ENCODE measurements around the gene ADRA1B.

ADRA1B gene

DNA sequence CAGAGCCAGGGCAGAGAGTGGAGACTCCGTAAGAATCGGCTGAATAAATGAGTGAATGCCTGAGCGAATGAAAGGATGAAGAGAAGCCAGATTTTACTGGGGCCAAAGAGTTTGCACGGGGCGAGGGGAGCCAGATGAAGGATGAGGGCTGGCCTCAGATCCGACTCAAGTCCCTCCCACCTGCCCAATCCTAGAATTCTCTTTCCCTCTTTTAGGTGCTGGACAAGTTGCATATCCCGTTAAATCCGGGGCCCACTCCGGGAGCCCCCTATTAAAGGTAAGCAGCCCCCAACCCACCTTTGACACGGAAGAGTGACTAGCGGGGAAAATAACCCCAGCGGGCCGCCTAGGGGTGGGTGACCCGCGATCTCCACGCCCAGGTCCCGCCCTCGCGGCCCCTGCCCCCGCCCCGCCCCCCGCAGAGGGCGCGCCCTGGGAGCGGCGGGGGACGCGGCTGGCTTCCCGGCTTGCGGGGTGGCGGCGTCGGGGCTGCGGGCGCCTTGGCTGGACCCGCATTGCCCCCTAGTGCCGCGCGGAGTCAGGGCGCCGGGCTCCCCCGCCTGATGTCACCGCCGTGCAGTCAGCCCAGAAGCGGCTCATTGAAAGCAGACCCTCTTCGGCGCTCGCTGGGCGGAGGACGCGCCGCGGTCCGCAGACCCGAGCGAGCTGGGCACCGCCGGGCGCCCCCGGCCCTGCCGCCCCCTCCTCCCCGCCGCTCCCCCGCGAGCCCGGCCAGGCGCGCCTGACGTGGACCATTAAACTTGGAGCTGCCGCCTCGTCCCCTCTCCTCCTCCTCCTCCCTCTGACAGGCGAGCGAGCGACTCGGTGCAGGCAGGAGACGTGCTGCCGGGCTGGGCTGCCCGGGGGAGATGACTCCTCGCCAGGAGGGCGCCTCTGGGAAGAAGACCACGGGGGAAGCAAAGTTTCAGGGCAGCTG lies at the start of gene ADRA1B:
ADRA1B (plus strand) TSS at position 579 of the 937 bp plus-strand sequence. CDS start 424 bp downstream, outside the sequence.
- peak; percentile 30 for DNase-seq

GRCh38 chr5:159873680-159874079 lies 42.6 kb upstream of the ADRA1B start:
- no peak for DNase-seq

DNA sequence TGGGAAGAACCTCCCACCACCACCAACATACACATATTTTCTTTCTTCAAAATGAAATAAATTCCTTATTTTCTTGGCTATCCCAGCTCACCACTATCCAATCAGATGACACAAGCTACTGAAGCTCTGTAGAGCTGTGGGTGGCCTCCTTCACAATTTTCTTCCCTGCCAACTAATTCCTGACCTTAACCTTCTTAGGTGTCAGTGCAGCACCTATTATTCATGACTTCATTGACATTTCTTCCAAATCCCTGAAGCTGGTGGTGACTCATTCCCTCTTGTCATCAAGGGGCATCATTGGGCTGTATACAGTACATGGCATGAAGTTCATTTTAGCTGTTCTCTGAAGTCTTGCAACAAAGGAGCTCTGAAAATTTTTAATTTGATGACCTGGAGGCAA lies 42.0 kb upstream of the ADRA1B start:
- DNase-seq, result no peak

GRCh38 chr5:159877016-159877415 lies 39.3 kb upstream of the ADRA1B start:
- no peak for DNase-seq

GRCh38 chr5:159877894-159878448 lies 38.3 kb upstream of the ADRA1B start:
- no peak for DNase-seq

DNA sequence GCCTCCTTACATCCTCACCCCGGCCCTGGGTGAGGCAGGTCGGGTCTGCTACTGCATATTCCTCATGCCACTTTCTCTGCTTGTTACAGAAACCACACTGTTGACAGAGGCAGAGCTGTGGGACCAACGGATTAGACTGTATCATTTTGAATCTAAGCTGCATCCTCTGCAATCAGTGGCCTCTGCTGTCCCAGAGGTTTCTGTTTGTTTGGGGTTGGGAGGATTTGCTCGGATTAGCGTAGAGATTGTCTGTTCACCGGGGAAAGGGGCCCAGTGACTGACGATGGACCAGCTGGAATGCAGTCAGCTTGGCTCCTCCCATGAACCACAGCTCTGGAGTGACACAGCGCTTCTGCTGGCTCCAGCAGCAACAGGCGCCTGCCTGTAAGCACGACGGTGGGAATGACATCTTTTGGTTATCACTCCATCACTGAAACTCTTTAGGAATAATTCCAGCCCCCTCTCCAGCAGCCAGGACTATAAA lies 37.3 kb upstream of the ADRA1B start:
- DNase-seq, result no peak

GRCh38 chr5:159880676-159881075 lies 35.6 kb upstream of the ADRA1B start:
- no peak for DNase-seq

GRCh38 chr5:159881967-159882366 lies 34.3 kb upstream of the ADRA1B start:
- DNase-seq, result no peak

GRCh38 chr5:159883522-159883950 lies 32.7 kb upstream of the ADRA1B start:
- DNase-seq, result no peak

DNA sequence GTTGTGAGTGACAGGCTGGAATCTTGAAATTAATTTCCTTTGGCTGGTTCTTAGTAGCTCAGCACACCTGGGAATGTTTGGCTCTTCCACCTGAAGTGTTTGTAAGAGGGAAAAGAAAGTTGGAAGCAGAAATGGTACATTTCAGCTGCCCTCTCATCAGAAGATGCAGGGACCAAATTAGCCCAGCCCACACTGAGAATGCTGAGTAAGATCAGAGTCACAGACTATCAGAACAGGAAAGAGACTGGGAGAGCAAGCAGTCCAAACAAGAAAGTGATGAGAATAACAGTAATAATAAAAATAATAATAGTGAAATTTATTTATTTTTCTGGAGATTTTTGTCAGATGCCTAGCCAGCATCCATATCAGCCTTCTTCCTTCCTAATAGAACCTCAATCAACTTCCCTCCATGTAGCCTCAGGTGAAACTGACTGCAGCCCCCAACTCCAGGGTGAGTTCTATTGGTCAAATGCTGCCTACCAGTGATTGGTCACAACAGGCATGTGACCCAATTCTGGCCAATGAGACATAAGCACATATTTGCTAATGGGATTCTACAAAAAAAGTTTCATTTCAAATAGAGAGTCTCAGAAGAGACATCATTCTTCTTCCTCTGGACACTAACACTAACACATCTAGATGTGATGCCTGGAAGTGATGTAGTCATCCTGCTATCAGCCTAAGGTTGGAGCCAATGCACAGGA lies 31.2 kb upstream of the ADRA1B start:
- DNase-seq, result no peak

- no peak for DNase-seq
These were observed 30.0 kb upstream of the ADRA1B start for GRCh38 chr5:159886296-159886695.

DNA sequence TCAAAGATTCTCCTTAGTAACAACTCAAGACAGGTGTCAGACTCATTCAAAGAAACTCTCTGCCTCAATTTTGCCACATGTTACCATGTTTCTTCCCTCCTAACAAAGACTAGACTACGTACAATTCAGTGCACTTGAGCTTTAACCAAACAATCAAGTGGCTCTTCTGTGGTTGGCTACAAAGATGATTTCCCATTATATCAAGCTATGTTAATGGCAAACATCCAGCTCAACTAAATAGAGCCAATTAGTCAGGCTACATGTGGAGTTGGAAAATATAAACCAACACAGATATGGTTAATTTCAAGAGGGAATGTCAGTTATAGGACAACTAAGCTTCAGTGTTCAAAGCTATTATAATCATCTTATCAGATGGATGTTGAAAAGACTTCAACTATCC lies 29.2 kb upstream of the ADRA1B start:
- DNase-seq, result peak; percentile 87

DNA sequence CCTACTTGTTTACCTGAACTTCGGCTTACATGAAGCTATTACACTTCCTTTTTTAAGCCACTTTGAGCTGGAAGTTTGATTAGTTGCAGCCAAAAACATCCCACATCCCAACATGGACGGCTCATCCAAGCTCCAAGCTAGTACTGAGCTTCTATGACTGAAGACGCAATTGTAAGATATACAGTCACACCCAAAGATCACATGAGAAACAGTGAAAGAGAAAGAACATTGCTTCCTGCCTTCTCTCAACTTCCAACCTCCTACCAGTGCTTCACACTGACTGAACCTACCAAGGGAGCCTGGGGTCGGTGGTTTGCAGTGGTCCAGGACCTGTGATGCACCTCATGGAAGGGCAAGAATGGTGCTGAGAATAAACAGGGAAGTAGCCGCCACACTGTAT lies 27.4 kb upstream of the ADRA1B start:
- no peak for DNase-seq

DNA sequence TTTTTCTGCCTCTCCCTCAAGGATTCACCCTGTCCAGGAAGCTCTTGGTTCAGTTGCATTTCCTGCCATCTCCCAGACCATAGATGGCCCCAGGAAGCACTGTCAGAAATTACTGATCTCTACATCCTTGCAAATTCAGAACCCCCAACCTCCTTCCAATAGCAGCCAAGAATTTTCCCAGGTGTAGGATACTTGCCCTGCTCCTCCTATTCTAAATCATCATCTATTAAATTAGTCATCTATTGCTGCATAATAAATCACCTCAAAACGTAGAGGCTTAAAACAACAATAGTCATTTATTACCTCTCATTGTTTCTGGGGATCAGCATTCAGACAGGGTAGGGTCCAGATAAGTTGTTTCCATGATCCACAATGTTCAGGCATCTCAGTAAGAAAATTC lies 26.1 kb upstream of the ADRA1B start:
- no peak for DNase-seq

DNA sequence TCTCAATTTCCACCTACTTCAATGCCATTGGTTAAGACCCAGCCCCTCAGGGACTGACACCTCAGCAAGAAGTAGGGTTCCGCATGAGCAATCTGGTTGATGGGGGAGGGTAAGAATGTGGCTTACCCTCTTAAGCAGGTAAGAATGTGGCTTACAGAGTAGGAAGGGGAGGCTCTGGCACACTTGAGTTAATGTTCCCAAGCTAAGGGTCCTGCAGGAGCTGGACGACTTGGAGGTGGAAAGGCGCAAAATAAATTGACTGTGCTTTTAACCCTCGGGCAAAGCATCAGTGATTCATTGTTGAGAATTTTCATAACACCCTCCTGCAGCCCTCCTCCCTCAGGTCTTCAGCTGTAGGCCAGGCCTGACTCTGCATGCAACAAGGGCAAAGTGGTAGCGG lies 24.9 kb upstream of the ADRA1B start:
- no peak for DNase-seq

DNA sequence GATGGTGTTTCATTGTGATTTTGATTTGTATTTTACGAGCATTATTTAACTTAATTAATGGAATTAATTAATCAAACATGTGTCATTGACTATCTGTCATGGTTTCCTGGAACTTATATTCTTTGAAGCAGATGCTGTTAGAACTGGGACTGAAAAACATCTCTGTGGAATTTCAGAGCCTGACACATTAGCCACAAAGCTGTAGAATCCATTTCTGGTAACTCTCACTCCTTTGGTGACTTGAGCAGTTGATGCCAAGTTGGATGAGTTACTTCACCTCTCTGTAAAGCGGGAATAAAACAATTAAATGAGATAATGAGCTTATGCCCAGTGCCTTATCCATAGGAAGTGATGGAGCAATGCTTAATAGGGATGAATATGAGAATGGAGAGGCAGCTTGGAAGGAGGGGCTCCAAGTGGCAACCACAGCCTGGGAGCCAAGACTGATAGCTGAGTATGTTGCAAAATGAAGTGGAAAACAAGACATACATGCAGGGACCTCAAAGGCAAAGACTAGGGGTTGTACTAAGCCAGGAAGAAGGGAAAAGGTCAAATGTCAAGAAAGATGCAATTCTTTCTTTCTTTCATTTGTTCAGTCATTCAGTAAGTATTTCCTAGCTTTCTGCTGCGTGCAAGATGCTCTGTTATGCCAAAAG lies 23.1 kb upstream of the ADRA1B start:
- DNase-seq, result no peak

DNA sequence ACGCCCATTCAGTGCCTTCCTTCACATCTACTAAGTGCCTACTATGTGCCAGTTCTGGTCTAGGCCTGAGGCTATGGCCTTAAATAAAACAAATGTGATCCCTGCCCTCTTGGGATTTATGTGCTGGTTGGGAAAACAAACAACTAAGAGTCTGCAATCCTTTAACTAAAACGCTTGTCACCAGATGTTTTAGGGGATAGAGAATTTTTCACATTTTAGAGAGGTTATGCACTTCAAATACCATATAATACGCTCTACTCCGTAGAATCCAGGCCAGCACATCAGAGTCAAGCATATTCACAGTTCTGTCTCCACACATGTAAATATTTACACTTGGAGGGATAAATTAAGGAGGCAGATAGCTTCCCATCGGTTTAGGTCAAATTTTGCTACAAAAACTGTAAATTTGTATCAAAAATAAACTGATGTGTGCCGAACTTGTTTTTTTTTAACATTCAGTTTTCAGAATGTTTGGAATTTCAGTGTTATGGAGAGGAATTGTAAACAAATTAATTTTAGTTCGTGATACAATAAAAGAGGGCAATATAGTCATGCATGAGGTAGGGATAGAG lies 22.0 kb upstream of the ADRA1B start:
- no peak for DNase-seq

GRCh38 chr5:159897786-159898393 lies 18.4 kb upstream of the ADRA1B start:
- no peak for DNase-seq

DNA sequence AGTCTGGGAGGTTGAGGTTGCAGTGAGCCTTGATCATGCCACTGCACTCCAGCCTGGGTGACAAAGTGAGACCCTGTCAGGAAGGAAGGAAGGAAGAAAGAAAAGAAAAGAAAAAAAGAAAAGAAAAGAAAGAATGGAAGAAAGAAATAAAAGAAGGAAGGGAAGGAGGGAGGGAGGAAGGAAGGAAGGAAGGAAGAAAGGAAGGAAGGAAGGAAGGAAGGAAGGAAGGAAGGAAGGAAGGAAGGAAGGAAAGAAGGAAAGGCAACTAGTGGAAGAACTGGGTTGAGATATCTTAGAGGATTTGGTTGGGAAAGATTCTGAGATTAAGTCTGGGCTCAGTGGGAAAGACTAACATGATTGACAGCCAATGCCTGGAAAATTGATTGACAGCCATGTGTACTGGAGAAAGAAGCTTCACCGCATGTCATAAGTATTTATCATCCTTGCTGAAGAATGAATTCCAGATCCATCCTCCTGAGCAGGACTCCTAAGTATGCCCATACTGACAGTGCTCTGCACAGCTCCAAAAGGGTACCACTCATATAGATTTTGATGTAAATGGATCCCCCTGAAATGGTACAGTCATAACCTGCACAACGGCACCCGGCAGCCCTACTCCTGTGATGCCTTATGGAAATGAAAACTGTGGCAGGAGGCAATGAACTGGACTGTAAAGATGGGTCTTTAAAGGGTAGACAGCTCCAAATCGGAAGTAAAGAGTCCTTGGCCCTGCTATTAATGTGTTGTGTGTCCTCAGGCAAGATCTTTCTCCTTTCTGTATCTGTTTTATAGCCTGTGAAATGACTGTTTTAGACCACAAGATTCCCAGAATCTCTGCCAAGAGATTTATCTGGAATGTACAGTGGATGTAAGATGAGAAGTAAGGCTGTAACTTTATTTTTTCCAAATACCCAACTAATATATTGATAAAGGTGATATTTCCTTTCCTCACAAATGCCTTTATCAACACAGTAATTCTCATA lies 16.9 kb upstream of the ADRA1B start:
- DNase-seq, result no peak

- DNase-seq, result no peak
These were observed 15.0 kb upstream of the ADRA1B start for GRCh38 chr5:159901308-159901707.

GRCh38 chr5:159901772-159902171 lies 14.5 kb upstream of the ADRA1B start:
- no peak for DNase-seq
